Natural killer cell (primary cell): ENCODE data around the gene SMG6. TPM values are rescaled to one million over a fixed set of nuclear protein-coding genes. Genes with fewer than 3 reads are reported as not detected.

ENCODE experiments used
- ATAC-seq, 3 donors: fragments of 150-1000 bp in 2 of 3; fragments of 200-7000 bp in 1 of 3; cut with Tn5 transposase; 1 replicate in 1 of 3; 2 replicates in 2 of 3; pipeline ENCODE4 v1.10.0; 2021; ENCODE audit warnings: mild to moderate bottlenecking in 2 of 3, moderate library complexity in 2 of 3
- DNase-seq, 2 donors: peaks; one replicate each; pipeline versions ENCODE4 v3.0.0 to v3.0.0-alpha.2; 2013 to 2021; ENCODE audit warnings: mixed read lengths in 1 of 2
- H3K27ac ChIP-seq: one replicate; pipeline ENCODE4 v1.5.1; 2013; ENCODE audit warnings: mild to moderate bottlenecking, low read length
- H3K27me3 ChIP-seq: one replicate; pipeline ENCODE4 v1.6.1; 2013; ENCODE audit warnings: low read length; ENCODE audit not compliant: control insufficient read depth, insufficient read depth
- H3K36me3 ChIP-seq: one replicate; pipeline ENCODE4 v1.6.1; 2013; ENCODE audit warnings: low read length; ENCODE audit not compliant: control insufficient read depth, insufficient read depth
- H3K4me1 ChIP-seq: one replicate; pipeline ENCODE4 v1.6.1; 2013; ENCODE audit warnings: low read length; ENCODE audit not compliant: control insufficient read depth, insufficient read depth
- H3K4me3 ChIP-seq: one replicate; pipeline ENCODE4 v1.5.1; 2013; ENCODE audit warnings: low read length
- H3K9me3 ChIP-seq: one replicate; pipeline ENCODE4 v1.6.1; 2013; ENCODE audit warnings: low read length; ENCODE audit not compliant: control insufficient read depth, insufficient read depth
- H3K27ac Mint-ChIP-seq, 2 donors: one replicate each; pipeline ENCODE4 v1.8.0; 2022; ENCODE audit warnings: mild to moderate bottlenecking in 2 of 2, mixed read lengths in 2 of 2, moderate library complexity in 1 of 2
- H3K27me3 Mint-ChIP-seq, 2 donors: one replicate each; pipeline ENCODE4 v1.8.0; 2022; ENCODE audit warnings: low read depth in 2 of 2, mixed read lengths in 2 of 2
- H3K36me3 Mint-ChIP-seq: one replicate; pipeline ENCODE4 v1.8.0; 2022; ENCODE audit warnings: mixed read lengths
- H3K4me1 Mint-ChIP-seq, 2 donors: one replicate each; pipeline ENCODE4 v1.8.0; 2022; ENCODE audit warnings: mixed read lengths in 2 of 2
- H3K4me3 Mint-ChIP-seq: one replicate; pipeline ENCODE4 v1.8.0; 2022; ENCODE audit warnings: mild to moderate bottlenecking, moderate library complexity, mixed read lengths
- H3K9me3 Mint-ChIP-seq, 2 donors: one replicate each; pipeline ENCODE4 v1.8.0; 2022; ENCODE audit warnings: mixed read lengths in 2 of 2
- WGBS: methylation state at CpG from one replicate; pipeline ENCODE4 v1.1.7; 2013; ENCODE audit warnings: missing lambda C conversion rate; ENCODE audit not compliant: insufficient coverage; 5-methylcytosine and 5-hydroxymethylcytosine counted together
- intact Hi-C: fragments of 100-400 bp; cut with micrococcal nuclease; formaldehyde crosslinking; loops from one replicate; pipeline ENCODE4 v1.14.2; 2022
- total RNA-seq, 4 donors: library from RNA; stranded (reverse); fragments of 120-200 nt in 1 of 4; gene quantifications; one replicate each; pipeline versions ENCODE4 v1.2.3 to v1.2.4, GENCODE V29; 2013 to 2022
- TF ChIP-seq, protein P1 (sequence below): fragments of 200-600 bp; IDR thresholded peaks from one replicate; pipeline ENCODE4 v1.8.0; 2022; ENCODE audit warnings: antibody characterized with exemption

Gene SMG6
- total RNA-seq, 3 donors from 2014 or later (not counting 1 experiment from before 2014, with no cell fraction given), result 41.6 to 49.4 (median 48.2) TPM

DNA sequence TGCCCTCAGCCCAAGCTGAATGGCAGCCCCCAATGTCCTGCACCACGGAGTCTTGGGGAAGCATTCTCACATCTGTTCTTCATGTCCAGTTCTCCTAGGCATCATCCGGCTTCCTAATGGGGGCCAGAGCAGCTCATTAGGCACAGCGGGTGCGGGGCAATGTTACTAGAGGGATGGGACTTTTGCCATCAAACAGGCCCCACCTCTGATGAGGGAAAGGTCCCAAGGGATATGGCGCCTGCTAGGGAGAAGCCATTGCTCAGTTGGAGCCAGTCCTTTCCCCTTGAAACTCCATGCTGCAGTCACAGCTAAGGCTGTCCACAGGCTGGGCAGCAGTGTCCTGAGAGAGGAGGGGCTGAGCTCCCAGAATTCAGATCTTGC, 275.4 kb downstream of the SMG6 start:
- H3K4me1 Mint-ChIP-seq, result peaks cover 19 to 33% of the 10 kb centered on the region in 2 donors
- H3K36me3 ChIP-seq, result peaks cover 2% of the 10 kb centered on the region
- WGBS, result 94% methylated on average over 5 of the region's 5 CpGs
- peaks cover 26 to 32% of the 10 kb centered on the region in 2 donors for H3K27me3 Mint-ChIP-seq
- H3K27me3 ChIP-seq, result peaks cover 15% of the 10 kb centered on the region
- no peak overlapping the region for H3K27ac Mint-ChIP-seq
- no peaks in the 10 kb centered on the region for H3K36me3 Mint-ChIP-seq
- DNase-seq, result no peak
- H3K4me1 ChIP-seq, result peaks cover 43% of the 10 kb centered on the region
- H3K9me3 ChIP-seq, result no peaks in the 10 kb centered on the region
- TF ChIP-seq, protein P1, sequence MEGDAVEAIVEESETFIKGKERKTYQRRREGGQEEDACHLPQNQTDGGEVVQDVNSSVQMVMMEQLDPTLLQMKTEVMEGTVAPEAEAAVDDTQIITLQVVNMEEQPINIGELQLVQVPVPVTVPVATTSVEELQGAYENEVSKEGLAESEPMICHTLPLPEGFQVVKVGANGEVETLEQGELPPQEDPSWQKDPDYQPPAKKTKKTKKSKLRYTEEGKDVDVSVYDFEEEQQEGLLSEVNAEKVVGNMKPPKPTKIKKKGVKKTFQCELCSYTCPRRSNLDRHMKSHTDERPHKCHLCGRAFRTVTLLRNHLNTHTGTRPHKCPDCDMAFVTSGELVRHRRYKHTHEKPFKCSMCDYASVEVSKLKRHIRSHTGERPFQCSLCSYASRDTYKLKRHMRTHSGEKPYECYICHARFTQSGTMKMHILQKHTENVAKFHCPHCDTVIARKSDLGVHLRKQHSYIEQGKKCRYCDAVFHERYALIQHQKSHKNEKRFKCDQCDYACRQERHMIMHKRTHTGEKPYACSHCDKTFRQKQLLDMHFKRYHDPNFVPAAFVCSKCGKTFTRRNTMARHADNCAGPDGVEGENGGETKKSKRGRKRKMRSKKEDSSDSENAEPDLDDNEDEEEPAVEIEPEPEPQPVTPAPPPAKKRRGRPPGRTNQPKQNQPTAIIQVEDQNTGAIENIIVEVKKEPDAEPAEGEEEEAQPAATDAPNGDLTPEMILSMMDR, result no peak
- no peak overlapping the region for H3K4me3 ChIP-seq
- no peak overlapping the region for H3K27ac ChIP-seq
- H3K9me3 Mint-ChIP-seq, result no peaks in the 10 kb centered on the region
- ATAC-seq, result no peak
- H3K4me3 Mint-ChIP-seq, result no peak overlapping the region
- intact Hi-C loops, result loop anchor here (10.0 kb wide), 1 partner anchor 123 kb away; no protein-coding TSS in a partner anchor

DNA sequence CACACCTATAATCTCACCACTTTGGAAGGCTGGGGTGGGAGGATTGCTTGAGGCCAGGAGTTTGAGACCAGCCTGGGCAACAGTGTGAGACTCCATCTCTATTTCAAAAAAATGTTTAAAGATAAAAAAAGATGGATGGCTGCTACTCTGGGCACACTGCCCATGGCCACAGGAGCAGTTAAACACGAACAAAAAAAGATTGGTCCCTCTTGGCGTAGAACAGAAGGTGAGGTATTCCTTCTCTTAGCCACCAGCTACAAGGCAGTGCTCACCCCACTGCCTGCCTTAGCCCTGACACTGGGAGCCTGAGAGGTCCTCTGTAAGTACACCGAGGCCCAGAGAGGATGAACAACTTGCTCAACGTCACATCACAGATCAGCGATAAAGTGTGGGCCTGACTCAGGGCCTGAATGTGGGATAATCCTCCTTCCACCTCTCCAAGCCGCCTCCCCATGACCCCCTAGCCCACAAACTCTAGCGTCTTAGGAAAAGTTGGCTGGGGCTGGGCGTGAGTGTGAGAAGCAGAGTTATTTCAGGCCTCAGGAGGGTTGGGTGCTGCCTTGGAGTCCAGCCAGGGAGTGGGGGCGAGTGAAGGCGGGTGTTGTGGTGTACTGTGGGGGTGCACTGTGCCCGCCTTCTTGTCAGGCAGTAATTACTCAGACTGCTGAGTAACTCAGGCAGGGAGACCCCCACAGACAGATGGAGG, 275.9 kb downstream of the SMG6 start:
- H3K4me1 Mint-ChIP-seq, result peaks cover 19 to 33% of the 10 kb centered on the region in 2 donors
- 58% methylated on average over 10 of the region's 11 CpGs for WGBS
- peaks cover 28 to 34% of the 10 kb centered on the region in 2 donors for H3K27me3 Mint-ChIP-seq
- intact Hi-C loops, result loop anchor here (10.0 kb wide), 1 partner anchor 123 kb away; no protein-coding TSS in a partner anchor
- Histone ChIP-seq H3K4me3 (no peak overlapping the region), H3K9me3 (no peaks in the 10 kb centered on the region), H3K27ac (no peak overlapping the region), H3K36me3 (peaks cover 2% of the 10 kb centered on the region), H3K27me3 (peaks cover 18% of the 10 kb centered on the region), H3K4me1 (peaks cover 46% of the 10 kb centered on the region)
- no peaks in the 10 kb centered on the region for H3K9me3 Mint-ChIP-seq
- H3K4me3 Mint-ChIP-seq, result peak overlapping the region; percentile 50
- DNase-seq (no peak), ATAC-seq (no peak)
- TF ChIP-seq, protein P1, result no peak
- H3K27ac Mint-ChIP-seq, result no peak overlapping the region
- H3K36me3 Mint-ChIP-seq, result no peaks in the 10 kb centered on the region

DNA sequence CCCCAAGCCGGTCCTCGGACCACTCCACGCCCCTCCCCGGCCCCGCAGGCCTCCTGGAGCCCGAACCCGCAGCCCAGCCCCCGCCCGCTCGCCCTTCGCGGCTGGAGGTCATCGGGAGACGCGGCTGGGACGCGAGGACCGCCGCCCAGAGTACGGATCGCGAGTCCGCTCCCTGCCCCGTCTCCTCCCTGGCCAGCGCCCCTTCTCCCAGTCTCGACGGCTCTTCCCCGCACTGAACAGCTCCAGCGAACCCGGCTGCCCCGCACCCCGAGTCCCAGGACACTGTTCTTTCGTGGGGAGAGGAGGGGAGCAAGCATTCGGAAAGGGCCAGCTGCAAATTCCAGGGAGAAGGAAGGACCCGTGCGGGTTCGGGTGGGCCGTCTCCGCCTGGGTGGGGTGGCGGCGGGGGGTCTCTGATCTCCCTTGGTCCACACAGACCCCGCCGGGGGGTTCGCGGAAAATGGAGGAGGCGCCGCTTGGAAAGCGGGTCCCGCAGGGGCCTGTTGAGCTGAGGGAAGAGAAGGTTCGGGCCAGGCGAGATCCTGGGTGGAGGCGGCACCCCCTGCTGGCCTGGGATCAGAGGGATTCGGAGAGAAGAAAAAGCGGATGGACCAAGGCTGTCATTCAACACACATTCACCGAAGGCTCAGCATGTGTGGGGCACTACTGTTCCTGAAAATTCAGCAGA, 277.8 kb downstream of the SMG6 start:
- peaks cover 20% of the 10 kb centered on the region for H3K27me3 ChIP-seq
- H3K4me1 Mint-ChIP-seq, result peaks cover 16 to 30% of the 10 kb centered on the region in 2 donors
- H3K36me3 Mint-ChIP-seq, result no peaks in the 10 kb centered on the region
- WGBS, result 4% methylated on average over 55 of the region's 55 CpGs
- H3K27me3 Mint-ChIP-seq, result peaks cover 36 to 39% of the 10 kb centered on the region in 2 donors
- peaks cover 38% of the 10 kb centered on the region for H3K4me1 ChIP-seq
- intact Hi-C loops, result loop anchor here (10.0 kb wide), 1 partner anchor 121 kb away; no protein-coding TSS in a partner anchor
- H3K9me3 ChIP-seq, result no peaks in the 10 kb centered on the region
- H3K9me3 Mint-ChIP-seq, result no peaks in the 10 kb centered on the region
- H3K36me3 ChIP-seq, result no peaks in the 10 kb centered on the region
- H3K4me3 ChIP-seq, result no peak overlapping the region
- no peak overlapping the region for H3K27ac ChIP-seq
- TF ChIP-seq, protein P1, result no peak
- H3K27ac Mint-ChIP-seq, result peak overlapping the region in 1 of 2 donors; percentile 22
- peak overlapping the region; percentile 80 for H3K4me3 Mint-ChIP-seq
- ATAC-seq (no peak), DNase-seq (peak in 1 of 2 donors; percentile 53)
